Osteocyte (in vitro differentiated cells): ENCODE measurements around the gene TNFRSF21. TPM values are rescaled to one million over a fixed set of nuclear protein-coding genes. Genes with fewer than 3 reads are reported as not detected.

Source experiments
- DNase-seq: peaks from one replicate; pipeline ENCODE4 v3.0.0; 2021; ENCODE audit warnings: mixed read lengths; ENCODE audit not compliant: unreplicated experiment; ENCODE audit errors: extremely low spot score
- H3K27ac Mint-ChIP-seq: one replicate; pipeline ENCODE4 v1.8.0; 2021; ENCODE audit warnings: mild to moderate bottlenecking, mixed read lengths; ENCODE audit not compliant: unreplicated experiment
- H3K27me3 Mint-ChIP-seq: one replicate; pipeline ENCODE4 v1.8.0; 2021; ENCODE audit warnings: mixed read lengths; ENCODE audit not compliant: unreplicated experiment
- H3K36me3 Mint-ChIP-seq: one replicate; pipeline ENCODE4 v1.8.0; 2021; ENCODE audit warnings: mixed read lengths; ENCODE audit not compliant: unreplicated experiment
- H3K4me1 Mint-ChIP-seq: one replicate; pipeline ENCODE4 v1.8.0; 2021; ENCODE audit warnings: mixed read lengths; ENCODE audit not compliant: unreplicated experiment
- H3K4me3 Mint-ChIP-seq: one replicate; pipeline ENCODE4 v1.8.0; 2021; ENCODE audit warnings: mild to moderate bottlenecking, moderate library complexity, mixed read lengths; ENCODE audit not compliant: unreplicated experiment
- H3K9me3 Mint-ChIP-seq: one replicate; pipeline ENCODE4 v1.8.0; 2021; ENCODE audit warnings: mixed read lengths; ENCODE audit not compliant: unreplicated experiment
- total RNA-seq: library from RNA; stranded (reverse); gene quantifications from 2 replicates; pipeline ENCODE4 v1.2.1, GENCODE V29; 2021
- TF ChIP-seq, protein P1 (sequence below): fragments of 200-600 bp; sonication (generic); IDR thresholded peaks from 2 replicates; pipeline ENCODE4 v1.5.0; 2021; ENCODE audit warnings: antibody characterized with exemption, mild to moderate bottlenecking, moderate library complexity

Gene TNFRSF21
- total RNA-seq, 1 donor from 2014 or later, result 2.5 TPM

DNA sequence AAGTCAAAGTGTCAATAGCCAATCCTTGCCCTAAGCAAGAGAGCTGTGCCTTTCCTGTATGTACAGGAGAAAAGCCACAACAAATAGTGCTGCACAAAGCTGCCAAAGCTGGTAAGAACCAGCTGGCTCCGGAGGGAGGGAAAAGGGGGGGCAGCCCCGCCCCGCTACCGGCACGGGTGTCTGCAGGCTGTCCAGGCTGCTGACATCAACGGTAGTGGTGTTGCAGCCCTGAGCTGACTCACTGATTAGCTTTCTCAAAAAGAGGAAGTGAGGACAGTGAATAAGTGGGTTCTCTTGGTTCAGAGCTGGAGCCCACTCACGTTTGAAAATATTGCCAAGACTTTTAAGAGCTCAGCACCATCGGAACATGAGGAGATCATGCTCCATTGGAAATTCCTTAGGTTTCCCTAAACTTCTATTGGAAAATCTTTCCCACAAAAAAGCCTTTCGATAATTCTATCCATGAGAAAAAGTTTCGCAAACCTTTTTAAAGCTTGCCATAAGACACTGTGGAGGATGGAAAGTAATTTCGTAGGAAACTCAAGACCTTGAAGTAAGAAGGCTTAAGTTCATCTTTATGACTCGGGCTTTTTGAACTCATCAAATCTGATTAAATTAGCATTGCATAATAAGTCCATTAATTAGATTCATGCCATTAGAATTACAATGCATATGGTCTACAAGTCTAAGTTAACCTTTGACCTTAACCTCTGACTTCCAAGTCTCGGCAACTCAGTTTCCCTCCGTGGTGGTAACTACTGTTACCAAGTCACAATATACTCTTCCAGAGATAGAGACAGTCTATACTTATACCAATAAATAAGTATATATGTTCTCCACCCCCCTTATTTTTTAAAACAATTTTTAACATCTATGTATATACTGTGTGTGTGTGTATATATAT is 67.0 kb downstream of the TNFRSF21 start:
- H3K27ac Mint-ChIP-seq, result no peak overlapping the region
- H3K36me3 Mint-ChIP-seq, result no peaks in the 10 kb centered on the region
- no peaks in the 10 kb centered on the region for H3K27me3 Mint-ChIP-seq
- peaks cover 5% of the 10 kb centered on the region for H3K4me1 Mint-ChIP-seq
- TF ChIP-seq, protein P1, sequence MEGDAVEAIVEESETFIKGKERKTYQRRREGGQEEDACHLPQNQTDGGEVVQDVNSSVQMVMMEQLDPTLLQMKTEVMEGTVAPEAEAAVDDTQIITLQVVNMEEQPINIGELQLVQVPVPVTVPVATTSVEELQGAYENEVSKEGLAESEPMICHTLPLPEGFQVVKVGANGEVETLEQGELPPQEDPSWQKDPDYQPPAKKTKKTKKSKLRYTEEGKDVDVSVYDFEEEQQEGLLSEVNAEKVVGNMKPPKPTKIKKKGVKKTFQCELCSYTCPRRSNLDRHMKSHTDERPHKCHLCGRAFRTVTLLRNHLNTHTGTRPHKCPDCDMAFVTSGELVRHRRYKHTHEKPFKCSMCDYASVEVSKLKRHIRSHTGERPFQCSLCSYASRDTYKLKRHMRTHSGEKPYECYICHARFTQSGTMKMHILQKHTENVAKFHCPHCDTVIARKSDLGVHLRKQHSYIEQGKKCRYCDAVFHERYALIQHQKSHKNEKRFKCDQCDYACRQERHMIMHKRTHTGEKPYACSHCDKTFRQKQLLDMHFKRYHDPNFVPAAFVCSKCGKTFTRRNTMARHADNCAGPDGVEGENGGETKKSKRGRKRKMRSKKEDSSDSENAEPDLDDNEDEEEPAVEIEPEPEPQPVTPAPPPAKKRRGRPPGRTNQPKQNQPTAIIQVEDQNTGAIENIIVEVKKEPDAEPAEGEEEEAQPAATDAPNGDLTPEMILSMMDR, result no peak
- H3K9me3 Mint-ChIP-seq, result no peaks in the 10 kb centered on the region
- no peak overlapping the region for H3K4me3 Mint-ChIP-seq
- no peak for DNase-seq

DNA sequence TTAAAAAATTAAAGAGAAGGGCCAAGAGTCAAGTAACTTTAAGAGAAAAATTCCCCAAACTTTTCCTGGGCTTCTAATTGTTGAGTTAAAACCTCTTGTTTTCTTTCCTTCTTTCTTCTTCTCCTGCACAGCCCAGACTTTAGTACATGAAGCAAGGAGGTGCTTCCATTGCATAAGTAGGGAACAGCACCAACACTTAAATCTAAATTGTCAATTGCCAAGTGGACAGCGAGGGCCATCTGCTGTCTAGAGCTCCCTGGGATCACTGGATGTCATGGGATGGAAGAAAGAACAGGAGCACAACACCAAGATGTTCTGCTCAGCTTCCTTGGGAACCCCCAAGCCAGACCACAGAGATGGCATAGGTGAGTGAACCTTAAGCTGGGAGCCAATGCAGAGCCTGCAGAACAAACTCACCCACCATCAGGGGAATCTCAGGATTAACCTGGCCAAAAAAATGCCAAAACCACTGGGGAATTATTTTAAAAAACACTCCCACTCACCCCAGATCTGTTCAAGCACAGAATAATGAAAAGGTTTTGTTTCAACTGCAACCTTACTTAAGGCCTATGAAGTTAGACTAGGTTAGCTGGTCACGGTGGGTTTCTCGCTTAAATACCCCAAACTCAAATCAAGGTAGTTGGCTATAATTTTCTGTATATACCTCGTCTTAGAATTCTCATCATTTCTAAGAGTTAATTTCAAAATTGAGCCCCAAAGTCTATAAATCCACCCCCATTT is 67.8 kb downstream of the TNFRSF21 start:
- no peak overlapping the region for H3K27ac Mint-ChIP-seq
- TF ChIP-seq, protein P1, result no peak
- no peaks in the 10 kb centered on the region for H3K36me3 Mint-ChIP-seq
- no peaks in the 10 kb centered on the region for H3K9me3 Mint-ChIP-seq
- no peak overlapping the region for H3K4me3 Mint-ChIP-seq
- H3K4me1 Mint-ChIP-seq, result peaks cover 5% of the 10 kb centered on the region
- H3K27me3 Mint-ChIP-seq, result no peaks in the 10 kb centered on the region
- DNase-seq, result no peak

DNA sequence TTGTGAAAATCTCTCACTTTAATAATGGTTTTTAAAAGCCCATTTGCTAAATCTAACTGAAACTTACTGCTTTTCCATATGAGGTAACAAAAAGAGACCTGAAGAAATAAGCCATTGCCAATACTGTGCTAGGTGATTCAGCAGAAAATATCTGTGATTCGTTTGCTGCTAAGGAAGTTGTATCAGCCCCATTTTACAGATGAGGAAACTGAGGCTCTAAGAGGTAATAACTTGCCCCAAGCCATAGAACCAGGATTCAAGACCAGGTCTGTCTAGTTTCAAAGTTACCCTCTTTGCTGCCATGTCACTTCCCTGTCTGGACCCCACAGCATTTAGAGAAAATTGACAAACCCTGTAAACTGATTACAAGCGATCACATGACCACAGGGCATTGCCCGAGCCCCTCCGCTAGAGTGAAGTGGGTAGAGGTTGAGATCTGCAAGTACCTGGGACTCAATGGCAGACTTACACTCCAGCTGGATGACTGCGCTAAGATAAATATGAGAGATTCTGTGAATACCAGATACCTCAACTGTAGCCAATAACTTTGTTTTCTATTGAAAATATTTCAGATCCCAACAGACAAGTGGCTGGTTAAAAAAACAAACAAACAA is 69.3 kb downstream of the TNFRSF21 start:
- Mint-ChIP-seq H3K4me3 (no peak overlapping the region), H3K9me3 (no peaks in the 10 kb centered on the region), H3K27me3 (no peaks in the 10 kb centered on the region), H3K4me1 (peaks cover 5% of the 10 kb centered on the region), H3K36me3 (no peaks in the 10 kb centered on the region), H3K27ac (no peak overlapping the region)
- TF ChIP-seq, protein P1, result no peak
- no peak for DNase-seq

DNA sequence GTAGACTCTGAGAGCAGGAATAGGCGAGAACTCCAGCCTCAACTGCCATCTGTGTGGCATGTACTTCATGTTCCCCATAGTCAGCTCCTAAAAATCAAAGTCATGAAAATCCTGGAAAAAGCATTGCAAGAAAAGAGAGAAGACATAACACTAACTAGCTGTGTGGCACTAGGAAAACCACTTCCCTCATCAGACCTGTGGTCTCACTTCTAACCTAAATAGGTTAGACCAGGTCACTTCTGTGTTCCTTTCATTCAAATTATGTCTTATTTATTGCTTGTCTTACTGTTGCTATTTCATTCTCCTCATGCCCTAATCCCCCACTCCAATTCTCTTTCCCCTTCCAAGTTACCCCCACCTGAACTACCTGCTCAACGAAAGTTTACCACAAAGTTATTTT is 70.2 kb downstream of the TNFRSF21 start:
- no peak for DNase-seq
- TF ChIP-seq, protein P1, result no peak
- H3K4me3 Mint-ChIP-seq, result no peak overlapping the region
- H3K27me3 Mint-ChIP-seq, result no peaks in the 10 kb centered on the region
- no peak overlapping the region for H3K27ac Mint-ChIP-seq
- H3K4me1 Mint-ChIP-seq, result peaks cover 5% of the 10 kb centered on the region
- H3K36me3 Mint-ChIP-seq, result no peaks in the 10 kb centered on the region
- no peaks in the 10 kb centered on the region for H3K9me3 Mint-ChIP-seq
